Caco-2 (cell line): ENCODE data around the gene FAM216A. TPM values are rescaled to one million over a fixed set of nuclear protein-coding genes. Genes with fewer than 3 reads are reported as not detected.
"Not testable (repeated sequence)": the region's sequence is repeated elsewhere in the genome, so short reads cannot be mapped to it uniquely, and the experiment has no call there.

Source experiments
- BruUV-seq: library from RNA; stranded (reverse); fragments of 400-500 nt; replicated peaks from 2 replicates; lab custom pipeline; 2021; lab: Mats Ljungman, UMichigan
- CTCF ChIA-PET: fragments of 300-600 bp; sonication (Branson Sonifier 250); formaldehyde crosslinking; loops from one replicate; lab custom pipeline; 2022; ENCODE audit warnings: antibody characterized with exemption; lab: Charles Lee
- POLR2A ChIA-PET: fragments of 300-600 bp; sonication (Branson Sonifier 250); formaldehyde crosslinking; loops from one replicate; lab custom pipeline; 2022; ENCODE audit warnings: antibody characterized with exemption; lab: Charles Lee
- DNase-seq, 2 experiments: peaks; one replicate each; pipeline versions ENCODE4 v3.0.0 to v3.0.0-alpha.2; 2020 to 2022
- H3K27me3 ChIP-seq: replicated peaks from 2 replicates; pipeline ENCODE4 v1.6.0; 2011; ENCODE audit warnings: low read length; ENCODE audit not compliant: control insufficient read depth, insufficient read depth
- H3K36me3 ChIP-seq: 2 replicates; pipeline ENCODE4 v1.5.1; 2011; ENCODE audit warnings: low read length; ENCODE audit not compliant: control insufficient read depth, insufficient read depth
- H3K4me1 ChIP-seq: fragments of 250-450 bp; sonication (Bioruptor Pico); 2 replicates; pipeline ENCODE4 v1.5.1; 2020; ENCODE audit warnings: mild to moderate bottlenecking
- H3K4me3 ChIP-seq: 2 replicates; pipeline ENCODE4 v1.5.1; 2011; ENCODE audit warnings: low read depth, mild to moderate bottlenecking, control low read depth, low read length
- H3K9me3 ChIP-seq: fragments of 250-450 bp; sonication (Bioruptor Pico); 2 replicates; pipeline ENCODE4 v1.5.1; 2020; ENCODE audit warnings: mild to moderate bottlenecking, moderate library complexity
- H3K27ac Mint-ChIP-seq: one replicate; pipeline ENCODE4 v1.8.0; 2022; ENCODE audit warnings: mixed read lengths; ENCODE audit not compliant: unreplicated experiment
- H3K27me3 Mint-ChIP-seq: one replicate; pipeline ENCODE4 v1.8.0; 2022; ENCODE audit warnings: mixed read lengths; ENCODE audit not compliant: insufficient read depth, unreplicated experiment
- H3K36me3 Mint-ChIP-seq: one replicate; pipeline ENCODE4 v1.8.0; 2022; ENCODE audit warnings: mild to moderate bottlenecking, mixed read lengths; ENCODE audit not compliant: insufficient read depth, unreplicated experiment
- H3K4me1 Mint-ChIP-seq: one replicate; pipeline ENCODE4 v1.8.0; 2022; ENCODE audit warnings: low read depth, mixed read lengths; ENCODE audit not compliant: unreplicated experiment
- H3K4me3 Mint-ChIP-seq: one replicate; pipeline ENCODE4 v1.8.0; 2022; ENCODE audit warnings: mild to moderate bottlenecking, moderate library complexity, mixed read lengths; ENCODE audit not compliant: unreplicated experiment
- H3K9me3 Mint-ChIP-seq: one replicate; pipeline ENCODE4 v1.8.0; 2022; ENCODE audit warnings: mixed read lengths; ENCODE audit not compliant: unreplicated experiment
- intact Hi-C: fragments of 100-400 bp; cut with micrococcal nuclease; formaldehyde crosslinking; loops from one replicate; pipeline ENCODE4 v1.10.0; 2022; ENCODE audit not compliant: unreplicated experiment
- total RNA-seq: library from RNA; stranded (reverse); gene quantifications from 2 replicates; pipeline ENCODE4 v1.2.3, GENCODE V29; 2022
- TF ChIP-seq, protein P1 (sequence below), 2 experiments: fragments of 200-600 bp in 1 of 2; IDR thresholded peaks; 1 replicate in 1 of 2; 2 replicates in 1 of 2; pipeline versions ENCODE4 v1.5.1 to v1.8.0; 2011 to 2022; ENCODE audit warnings: antibody characterized with exemption in 1 of 2, control low read depth in 1 of 2, inconsistent platforms in 1 of 2, low read depth in 1 of 2, low read length in 1 of 2, mild to moderate bottlenecking in 1 of 2, moderate library complexity in 1 of 2; ENCODE audit not compliant: insufficient read depth in 1 of 2, severe bottlenecking in 1 of 2, unreplicated experiment in 1 of 2

FAM216A gene
- total RNA-seq, 1 experiment from 2014 or later, result 13.1 TPM

DNA sequence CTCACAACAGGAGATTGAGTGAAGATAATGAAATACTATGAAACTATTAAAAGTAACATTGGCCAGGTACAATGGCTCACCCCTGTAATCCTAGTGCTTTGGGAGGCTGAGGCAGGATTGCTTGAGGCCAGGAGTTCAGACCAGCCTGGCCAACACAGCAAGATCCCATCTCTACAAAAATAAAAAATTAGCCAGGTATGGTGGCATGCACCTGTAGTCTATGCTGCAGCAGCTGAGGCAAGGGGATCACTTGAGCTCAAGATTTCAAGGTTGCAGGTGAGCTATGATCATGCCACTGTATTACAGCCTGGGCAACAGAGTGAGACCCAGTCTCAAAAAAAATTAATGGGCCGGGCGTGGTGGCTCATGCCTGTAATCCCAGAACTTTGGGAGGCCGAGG, 48.4 kb downstream of the FAM216A start:
- Mint-ChIP-seq H3K4me3 (no peak overlapping the region), H3K4me1 (no peaks in the 10 kb centered on the region), H3K27ac (no peak overlapping the region), H3K9me3 (no peaks in the 10 kb centered on the region), H3K27me3 (no peaks in the 10 kb centered on the region), H3K36me3 (no peaks in the 10 kb centered on the region)
- no peak for DNase-seq
- no peaks in the 10 kb centered on the region for H3K36me3 ChIP-seq
- no peaks in the 10 kb centered on the region for H3K27me3 ChIP-seq
- H3K4me3 ChIP-seq, result no peak overlapping the region
- no peaks in the 10 kb centered on the region for H3K9me3 ChIP-seq
- no peaks in the 10 kb centered on the region for H3K4me1 ChIP-seq
- CTCF ChIA-PET, result no interaction called here
- intact Hi-C loops, result no loop called here
- POLR2A ChIA-PET, result no interaction called here
- BruUV-seq, result no TSS peak
- TF ChIP-seq, protein P1, sequence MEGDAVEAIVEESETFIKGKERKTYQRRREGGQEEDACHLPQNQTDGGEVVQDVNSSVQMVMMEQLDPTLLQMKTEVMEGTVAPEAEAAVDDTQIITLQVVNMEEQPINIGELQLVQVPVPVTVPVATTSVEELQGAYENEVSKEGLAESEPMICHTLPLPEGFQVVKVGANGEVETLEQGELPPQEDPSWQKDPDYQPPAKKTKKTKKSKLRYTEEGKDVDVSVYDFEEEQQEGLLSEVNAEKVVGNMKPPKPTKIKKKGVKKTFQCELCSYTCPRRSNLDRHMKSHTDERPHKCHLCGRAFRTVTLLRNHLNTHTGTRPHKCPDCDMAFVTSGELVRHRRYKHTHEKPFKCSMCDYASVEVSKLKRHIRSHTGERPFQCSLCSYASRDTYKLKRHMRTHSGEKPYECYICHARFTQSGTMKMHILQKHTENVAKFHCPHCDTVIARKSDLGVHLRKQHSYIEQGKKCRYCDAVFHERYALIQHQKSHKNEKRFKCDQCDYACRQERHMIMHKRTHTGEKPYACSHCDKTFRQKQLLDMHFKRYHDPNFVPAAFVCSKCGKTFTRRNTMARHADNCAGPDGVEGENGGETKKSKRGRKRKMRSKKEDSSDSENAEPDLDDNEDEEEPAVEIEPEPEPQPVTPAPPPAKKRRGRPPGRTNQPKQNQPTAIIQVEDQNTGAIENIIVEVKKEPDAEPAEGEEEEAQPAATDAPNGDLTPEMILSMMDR (IDR thresholded peaks at IDR 0.05; ENCODE audit: insufficient read depth in 1 of 2, low read depth in 1 of 2, low read length in 1 of 2, severe bottlenecking in 1 of 2, unreplicated experiment in 1 of 2), result no peak

DNA sequence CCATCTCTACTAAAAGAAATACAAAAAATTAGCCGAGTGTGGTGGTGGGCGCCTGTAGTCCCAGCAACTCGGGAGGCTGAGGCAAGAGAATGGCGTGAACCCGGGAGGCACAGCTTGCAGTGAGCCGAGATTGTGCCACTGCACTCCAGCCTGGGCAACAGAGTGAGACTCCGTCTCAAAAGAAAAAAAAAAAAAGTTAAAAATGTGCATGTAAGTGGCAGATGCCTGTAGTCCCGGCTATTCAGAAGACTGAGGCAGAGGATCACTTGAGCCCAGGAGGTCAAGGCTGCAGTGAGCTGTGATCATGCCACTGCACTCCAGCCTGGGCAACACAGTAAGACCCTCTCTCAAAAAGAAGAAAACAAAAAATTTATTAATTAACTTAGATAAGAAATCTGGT, 49.4 kb downstream of the FAM216A start:
- not testable (repeated sequence) for DNase-seq
- CTCF ChIA-PET, result interaction anchor here (0.6 kb wide), 1 partner anchor 24 kb away, joined by 5 read pairs; no protein-coding TSS in a partner anchor

DNA sequence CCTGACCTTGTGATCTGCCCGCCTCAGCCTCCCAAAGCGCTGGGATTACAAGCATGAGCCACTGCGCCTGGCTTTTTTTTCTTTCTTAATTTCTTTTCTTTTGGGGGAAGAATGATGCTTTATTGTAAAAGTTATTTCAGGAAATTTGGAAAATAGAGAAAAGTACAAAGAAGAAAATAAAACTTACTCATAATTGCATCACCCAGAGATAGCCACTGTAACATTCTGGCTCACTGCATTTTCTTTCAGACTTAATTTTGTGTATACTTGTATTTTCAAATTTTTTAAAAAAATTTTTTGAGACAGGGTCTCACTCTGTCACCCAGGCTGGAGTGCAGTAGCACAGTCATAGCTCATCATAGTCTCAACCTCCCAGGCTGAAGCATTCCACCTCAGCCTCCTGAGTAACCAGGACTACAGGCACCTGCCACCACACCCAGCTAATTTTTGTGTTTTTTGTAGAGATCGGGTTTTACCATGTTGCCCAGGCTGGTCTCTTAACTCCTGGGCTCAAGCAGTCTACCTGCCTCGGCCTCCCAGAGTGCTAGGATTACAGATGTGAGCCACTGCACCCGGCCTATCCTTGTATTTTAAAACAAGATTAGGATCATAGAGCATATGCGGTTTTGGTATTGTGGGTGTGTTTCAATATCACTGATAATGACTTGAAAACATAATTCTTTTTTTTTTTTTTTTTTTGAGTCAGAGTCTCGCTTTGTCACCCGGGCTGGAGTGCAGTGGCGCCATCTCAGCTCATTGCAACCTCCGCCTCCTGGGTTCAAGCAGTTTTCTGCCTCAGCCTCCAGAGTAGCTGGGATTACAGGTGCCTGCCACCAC, 52.4 kb downstream of the FAM216A start:
- POLR2A ChIA-PET, BruUV-seq, H3K27ac Mint-ChIP-seq, H3K27me3 ChIP-seq, H3K4me3 Mint-ChIP-seq, H3K4me1 Mint-ChIP-seq, DNase-seq, H3K9me3 ChIP-seq, H3K36me3 Mint-ChIP-seq, H3K4me3 ChIP-seq, H3K36me3 ChIP-seq, intact Hi-C loops, H3K9me3 Mint-ChIP-seq, CTCF ChIA-PET, H3K4me1 ChIP-seq, H3K27me3 Mint-ChIP-seq: not testable (repeated sequence)

More for the DNA sequence above, 49.4 kb downstream of the FAM216A start:
- H3K36me3 Mint-ChIP-seq, POLR2A ChIA-PET, H3K4me1 ChIP-seq, H3K36me3 ChIP-seq, intact Hi-C loops, H3K4me1 Mint-ChIP-seq, H3K27me3 ChIP-seq, BruUV-seq, H3K4me3 Mint-ChIP-seq, H3K9me3 Mint-ChIP-seq, H3K27me3 Mint-ChIP-seq, H3K4me3 ChIP-seq, H3K9me3 ChIP-seq, H3K27ac Mint-ChIP-seq: not testable (repeated sequence)

DNA sequence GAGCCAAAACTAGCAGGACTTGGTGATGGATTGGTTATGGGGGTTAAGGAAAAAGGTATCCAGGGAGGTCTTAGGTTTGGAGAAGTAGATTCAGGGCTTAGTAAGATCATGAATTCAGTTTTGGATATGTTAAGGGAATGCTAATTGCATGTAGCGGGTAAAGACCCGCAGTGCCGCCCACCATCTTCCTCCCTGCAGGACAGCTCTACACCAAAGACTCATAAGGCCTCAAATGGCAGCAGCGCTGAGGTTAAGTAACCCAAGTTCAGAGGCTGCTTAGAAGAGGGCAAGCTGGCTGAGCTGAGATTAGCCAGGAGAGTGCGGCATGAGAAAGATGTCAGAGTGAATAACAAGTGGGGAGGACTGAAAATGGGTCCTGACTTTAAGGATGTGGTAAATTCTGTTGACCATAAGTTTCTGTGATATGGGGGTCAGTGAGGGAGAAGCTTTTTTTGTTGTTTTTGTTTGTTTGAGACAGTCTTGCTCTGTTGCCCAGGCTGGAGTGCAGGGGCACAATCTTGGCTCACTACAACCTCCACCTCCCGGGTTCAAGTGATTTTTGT, 59.7 kb downstream of the FAM216A start:
- Mint-ChIP-seq H3K27ac (no peak overlapping the region), H3K36me3 (peaks cover 20% of the 10 kb centered on the region), H3K9me3 (no peaks in the 10 kb centered on the region), H3K4me3 (no peak overlapping the region), H3K27me3 (no peaks in the 10 kb centered on the region), H3K4me1 (no peaks in the 10 kb centered on the region)
- no peaks in the 10 kb centered on the region for H3K27me3 ChIP-seq
- POLR2A ChIA-PET, result interaction anchor here (0.5 kb wide), 1 partner anchor 217 kb away, joined by 3 read pairs; no protein-coding TSS in a partner anchor
- peaks cover 2% of the 10 kb centered on the region for H3K4me1 ChIP-seq
- no TSS peak for BruUV-seq
- CTCF ChIA-PET, result no interaction called here
- no peaks in the 10 kb centered on the region for H3K9me3 ChIP-seq
- H3K36me3 ChIP-seq, result no peaks in the 10 kb centered on the region
- intact Hi-C loops, result no loop called here
- DNase-seq, result no peak
- TF ChIP-seq, protein P1 (IDR thresholded peaks at IDR 0.05; ENCODE audit: insufficient read depth in 1 of 2, low read depth in 1 of 2, low read length in 1 of 2, severe bottlenecking in 1 of 2, unreplicated experiment in 1 of 2), result no peak
- no peak overlapping the region for H3K4me3 ChIP-seq
